ENCODE measurements around the gene INSRR. TPM values are rescaled to one million over a fixed set of nuclear protein-coding genes. Genes with fewer than 3 reads are reported as not detected.
A peak's percentile ranks its signal among the peaks of the same experiment; 100 is the strongest.

Gene INSRR
- total RNA-seq, 1 experiment from 2014 or later: not detected

DNA sequence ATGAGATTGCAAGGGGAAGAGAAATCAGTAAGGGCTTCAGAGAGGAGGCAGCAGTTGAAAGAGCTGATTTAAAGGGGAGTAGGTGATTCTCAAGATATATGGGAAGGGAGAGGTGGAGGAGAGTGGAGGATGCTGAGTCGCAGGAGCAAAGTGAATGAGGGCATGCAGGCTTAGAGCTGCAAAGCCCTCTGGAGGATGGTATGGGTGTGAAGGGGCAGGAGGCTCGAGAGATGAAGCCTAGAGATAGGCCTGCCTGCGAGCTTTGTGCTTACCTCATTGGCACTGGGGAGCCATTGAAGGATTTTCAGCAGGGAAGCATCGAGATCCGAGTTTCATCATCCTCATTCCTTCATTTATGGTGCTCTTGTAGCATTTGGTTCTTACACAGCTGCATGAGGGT is 26.5 kb downstream of the INSRR start:
- DNase-seq (ENCODE audit: low read depth): no peak

- no peak for DNase-seq (ENCODE audit: low read depth)
Measured at GRCh38 chr1:156828400-156829124, 30.4 kb downstream of the INSRR start.

DNA sequence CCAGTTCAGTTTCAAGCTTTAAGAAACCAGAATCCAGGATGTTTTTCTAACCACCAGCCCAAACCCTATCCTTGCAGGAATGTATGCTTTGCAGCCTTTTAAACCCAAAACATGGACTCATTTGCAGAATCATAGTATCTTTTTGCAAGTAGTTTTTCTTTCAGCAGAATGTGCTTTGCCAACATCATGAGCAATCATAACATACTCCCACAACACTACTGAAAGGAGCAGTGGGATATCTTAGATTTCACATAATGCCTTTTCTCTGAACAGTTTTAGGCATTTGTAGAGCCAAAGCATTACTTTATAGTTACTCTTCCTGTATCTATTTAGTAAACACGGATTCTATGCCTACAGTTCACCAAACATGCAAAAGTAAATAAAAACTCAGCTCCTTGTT is 32.3 kb downstream of the INSRR start:
- DNase-seq (ENCODE audit: low read depth): no peak

DNA sequence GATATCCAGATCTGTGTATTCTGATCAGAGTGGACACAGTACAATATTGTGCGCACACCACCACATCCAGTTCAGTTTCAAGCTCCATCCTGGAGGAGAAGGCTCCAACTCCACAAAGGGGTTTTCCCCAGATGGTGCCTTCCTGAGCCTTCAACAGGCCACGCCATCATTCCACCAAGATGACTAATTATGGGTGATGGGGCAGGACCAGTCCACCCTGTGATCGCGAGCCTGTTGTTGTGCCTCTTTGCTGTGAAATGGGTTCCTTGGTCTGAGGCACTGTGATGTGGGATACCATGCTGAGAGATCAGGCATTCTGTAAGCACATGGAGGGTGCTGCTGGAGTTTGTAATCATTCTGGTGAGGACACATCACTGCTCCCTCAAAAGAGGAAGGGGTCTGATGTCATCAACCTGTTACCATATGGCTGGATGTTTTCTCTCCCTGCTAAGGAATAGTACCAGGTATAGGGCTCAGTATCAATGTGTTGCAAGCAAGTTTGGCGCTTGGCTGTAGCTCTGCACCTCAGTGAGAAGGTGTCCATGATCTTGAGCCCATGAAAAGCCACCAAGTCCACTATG is 35.6 kb downstream of the INSRR start:
- DNase-seq (ENCODE audit: low read depth): peak; percentile 24

- DNase-seq (ENCODE audit: low read depth): no peak
Measured at GRCh38 chr1:156822680-156823079, 36.2 kb downstream of the INSRR start.

DNA sequence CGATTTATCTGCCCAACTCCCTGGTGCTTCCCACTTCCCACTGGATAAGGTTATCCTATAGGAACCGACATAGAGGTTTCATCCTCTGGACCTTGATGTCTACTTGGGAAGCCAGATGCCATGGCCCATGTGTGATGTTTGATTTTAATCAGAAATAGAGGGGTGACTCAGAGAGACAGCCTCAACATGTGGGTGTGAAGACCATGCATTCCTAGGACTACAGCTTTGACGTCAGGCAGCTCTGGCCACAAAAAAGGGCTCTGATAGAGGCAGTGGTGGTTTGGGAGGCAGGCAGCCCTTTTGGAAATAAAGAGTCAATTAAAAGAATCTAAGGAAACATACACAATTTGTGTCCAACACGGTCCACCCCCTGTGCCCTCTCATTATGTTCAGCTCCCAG is 37.1 kb downstream of the INSRR start:
- DNase-seq (ENCODE audit: low read depth): peak; percentile 51

DNA sequence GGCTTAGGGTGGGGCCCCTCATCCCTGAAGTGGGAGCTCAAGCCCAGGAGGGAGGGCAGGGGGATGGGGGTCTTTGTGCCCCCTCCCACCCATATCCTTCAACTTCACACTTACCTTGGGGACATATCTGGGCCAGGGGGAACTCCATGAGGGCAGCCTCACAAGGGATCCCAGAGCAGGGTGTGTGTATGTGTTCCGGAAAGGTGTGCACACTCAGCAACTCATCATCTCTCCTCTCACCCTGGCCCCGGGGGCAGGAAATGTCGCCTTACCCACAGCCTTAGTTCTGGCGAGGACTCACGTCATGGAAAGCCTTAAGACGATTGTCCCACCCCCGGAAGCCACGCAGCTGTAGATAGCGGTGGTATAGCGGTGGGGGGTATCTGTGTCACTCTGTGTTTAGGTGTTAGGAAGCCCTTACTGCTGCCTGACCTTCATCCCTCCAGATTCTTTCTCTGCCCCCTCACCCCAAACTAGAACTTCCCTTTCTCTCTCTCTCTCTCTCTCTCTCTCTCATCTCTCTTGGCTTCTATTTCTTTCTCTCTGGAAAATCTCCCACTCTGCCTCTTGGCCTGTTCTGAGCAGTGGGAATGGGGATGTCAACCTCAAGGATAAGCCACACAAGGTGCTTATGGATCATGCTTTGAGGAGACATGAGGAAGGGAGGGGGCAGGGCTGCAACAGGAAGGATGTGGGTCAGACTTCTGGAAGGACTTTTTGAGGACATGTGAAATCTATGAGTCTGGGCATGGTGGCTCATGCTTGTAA is 42.2 kb downstream of the INSRR start, which contains the start of gene SH2D2A:
Gene SH2D2A, minus strand, starts transcription at position 288 of the 768 bp plus-strand sequence. Its CDS starts 140 bp downstream, at position 148.
- peak; percentile 87 for DNase-seq (ENCODE audit: low read depth)

GRCh38 chr1:156815961-156816422 is 42.9 kb downstream of the INSRR start:
- no peak for DNase-seq (ENCODE audit: low read depth)

DNA sequence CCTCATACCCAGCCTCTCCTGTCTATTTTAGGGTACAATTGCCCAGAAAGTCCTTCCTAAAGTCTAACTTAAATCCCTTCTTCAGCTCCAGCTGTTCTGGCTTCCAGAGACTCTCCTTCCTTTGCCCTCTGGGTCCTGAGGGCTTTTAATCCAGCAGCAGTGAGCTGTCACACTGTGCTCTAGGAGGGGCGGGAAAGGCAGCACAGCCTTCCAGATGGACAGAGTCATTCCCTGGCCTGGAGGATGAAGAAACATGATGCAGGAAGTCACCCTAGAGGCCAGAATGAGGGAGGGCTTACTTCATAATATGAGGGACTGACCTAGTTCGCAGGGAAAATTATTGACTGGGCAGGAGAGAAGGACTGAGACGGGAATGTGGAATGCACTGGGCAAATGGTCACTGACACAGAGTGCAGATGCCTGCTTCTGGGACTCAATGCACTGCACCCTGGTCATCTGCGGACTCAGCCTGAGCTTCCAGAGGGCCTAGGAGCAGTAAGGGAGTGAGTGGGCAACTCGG is 43.5 kb downstream of the INSRR start:
- DNase-seq (ENCODE audit: low read depth): peak; percentile 78

DNA sequence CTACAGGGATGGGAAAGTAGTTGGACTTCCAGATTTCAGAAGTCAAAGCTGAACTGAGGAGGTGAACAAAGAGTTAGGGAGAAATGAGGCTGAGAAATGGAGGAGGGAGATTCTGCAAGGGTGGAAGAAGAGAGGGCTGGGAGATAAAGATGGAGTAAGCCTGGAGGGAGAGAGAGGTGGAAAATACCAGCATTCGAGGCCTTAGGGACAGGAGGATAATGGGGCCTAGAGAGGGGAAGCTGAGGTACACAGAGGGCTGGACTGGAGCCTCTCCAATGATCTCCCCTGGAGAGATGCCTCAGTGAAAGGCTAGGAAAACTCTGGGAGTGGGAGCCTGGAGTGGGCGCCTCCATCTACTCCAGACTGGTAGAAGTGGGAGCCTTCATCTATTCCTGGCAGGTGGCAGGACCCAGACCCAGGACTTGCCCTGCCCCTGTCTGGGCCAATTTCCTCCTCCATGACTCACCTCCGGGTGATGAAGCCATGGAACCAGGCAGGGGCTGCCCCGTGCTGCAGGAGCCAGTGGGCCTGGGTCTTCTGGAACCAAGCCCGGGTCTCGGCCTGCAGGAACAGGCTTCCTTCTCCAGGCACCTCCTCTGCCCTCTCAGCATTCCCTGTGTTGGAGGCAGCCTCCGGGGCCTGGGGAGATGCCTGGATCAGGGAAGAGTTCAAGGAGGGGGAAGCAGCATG is 44.2 kb downstream of the INSRR start:
- DNase-seq (ENCODE audit: low read depth): no peak

GRCh38 chr1:156813750-156814570 is 45.0 kb downstream of the INSRR start:
- DNase-seq (ENCODE audit: low read depth): no peak

DNA sequence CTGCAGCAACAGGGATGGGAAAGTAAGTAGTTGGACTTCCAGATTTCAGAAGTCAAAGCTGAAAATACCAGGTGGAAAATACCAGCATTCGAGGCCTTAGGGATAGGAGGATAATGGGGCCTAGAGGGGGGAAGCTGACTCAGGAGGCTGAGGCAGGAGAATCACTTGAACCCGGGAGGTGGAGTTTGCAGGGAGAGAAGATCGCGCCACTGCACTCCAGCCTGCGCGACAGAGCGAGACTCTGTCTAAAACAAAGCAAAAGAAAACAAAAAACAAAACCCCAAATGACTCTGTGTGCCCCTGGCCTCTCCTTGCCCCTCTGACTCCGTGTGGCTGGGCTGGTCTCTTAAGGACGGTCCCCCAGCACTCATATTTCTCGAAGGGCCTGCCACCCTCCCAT is 45.6 kb downstream of the INSRR start:
- no peak for DNase-seq (ENCODE audit: low read depth)

DNA sequence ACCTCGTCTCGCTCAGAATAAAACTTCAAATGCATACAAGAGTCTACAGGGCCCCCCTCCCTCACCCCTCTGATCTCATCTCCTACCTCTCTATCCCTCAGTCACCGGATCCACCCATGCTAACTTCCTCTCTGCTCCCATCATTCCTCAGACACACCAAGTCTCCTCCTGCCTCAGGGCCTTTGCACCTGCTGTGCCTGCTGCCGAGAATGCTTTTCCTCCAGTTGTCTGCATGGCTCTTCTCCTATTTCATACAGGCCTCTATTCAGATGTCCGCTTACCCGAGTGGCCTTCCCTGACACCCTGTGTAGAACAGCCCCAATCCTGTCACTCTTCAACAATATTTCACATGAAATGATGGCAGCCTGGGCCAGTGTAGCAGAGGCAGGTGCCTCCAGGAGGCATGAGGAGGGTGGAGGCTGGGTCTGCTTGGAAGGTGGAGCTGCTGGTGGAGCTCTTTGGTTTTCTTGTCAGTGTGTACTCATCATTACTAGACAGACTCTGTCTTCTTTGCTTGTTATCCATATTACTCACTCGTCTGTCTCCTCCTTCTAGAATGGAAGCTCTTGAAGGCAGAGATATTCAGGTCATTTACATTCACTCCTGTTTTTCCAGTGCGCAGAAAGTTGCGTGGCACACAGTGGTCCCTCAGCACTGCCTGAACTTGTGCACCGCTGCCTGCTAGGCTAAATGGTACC is 46.5 kb downstream of the INSRR start:
- no peak for DNase-seq (ENCODE audit: low read depth)

GRCh38 chr1:156811168-156811567 is 47.7 kb downstream of the INSRR start:
- DNase-seq (ENCODE audit: low read depth): no peak

GRCh38 chr1:156809711-156810366 is 49.1 kb downstream of the INSRR start:
- no peak for DNase-seq (ENCODE audit: low read depth)

DNA sequence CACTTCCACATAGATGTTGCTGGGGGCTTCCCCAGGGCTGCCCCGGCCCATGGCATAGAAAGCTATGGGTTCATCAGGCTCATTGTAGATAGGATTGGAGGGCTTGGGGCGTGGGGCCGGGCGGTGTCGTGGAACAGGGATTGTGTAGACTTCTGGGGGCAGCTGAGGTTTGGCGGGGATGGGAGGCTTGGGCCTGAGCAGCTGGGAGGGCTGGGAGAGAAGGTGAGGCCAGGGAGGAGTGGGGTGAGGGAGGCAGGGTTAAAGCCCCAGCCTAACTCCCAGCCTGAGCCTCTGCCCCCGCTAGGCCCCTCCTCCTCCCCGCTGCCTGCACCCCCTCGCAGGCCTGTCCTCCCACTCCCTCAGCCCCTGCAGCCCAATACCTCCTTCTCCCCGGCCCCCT is 49.6 kb downstream of the INSRR start:
- DNase-seq (ENCODE audit: low read depth): no peak

DNA sequence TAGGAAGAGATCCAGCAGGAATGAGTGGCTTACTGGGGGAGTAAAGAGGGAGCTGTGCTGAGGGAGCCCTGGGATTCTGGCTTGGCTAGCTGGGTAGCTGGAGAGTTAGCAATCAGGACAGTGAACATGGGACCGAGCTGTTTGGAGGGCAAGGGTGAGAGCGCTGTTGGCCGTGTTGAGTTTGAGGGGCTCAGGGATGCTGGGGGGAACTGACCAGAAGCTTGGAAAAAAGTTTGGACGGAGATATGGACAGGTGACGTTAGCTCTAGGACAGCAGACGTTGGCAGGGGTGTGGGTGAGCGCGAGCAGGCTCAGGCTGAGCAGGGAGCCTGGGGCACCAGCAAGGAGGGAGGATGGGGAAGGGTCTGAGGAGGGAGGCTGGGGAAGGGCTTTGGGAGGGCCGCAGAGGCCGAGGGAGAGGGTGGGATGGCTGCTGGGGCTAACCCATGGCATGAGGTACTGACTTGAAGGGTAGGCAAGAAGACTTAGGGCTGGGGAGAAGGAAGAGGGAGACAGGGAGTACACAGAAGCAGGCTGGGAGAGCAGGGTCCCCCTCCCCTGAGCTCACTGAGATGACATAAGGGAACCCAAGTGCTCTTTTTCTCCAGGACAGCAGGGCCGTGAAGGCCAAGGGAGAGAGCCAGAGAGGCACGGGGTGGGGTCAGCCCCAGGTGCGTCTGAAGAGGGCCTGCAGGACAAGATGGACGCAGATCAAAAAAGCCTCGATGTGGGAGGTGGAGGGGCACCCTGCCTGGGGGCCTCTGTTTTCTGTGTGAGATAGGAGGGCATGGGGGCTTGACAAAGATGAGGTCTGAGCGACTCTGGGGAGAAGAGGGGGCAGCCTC is 50.5 kb downstream of the INSRR start:
- no peak for DNase-seq (ENCODE audit: low read depth)

DNA sequence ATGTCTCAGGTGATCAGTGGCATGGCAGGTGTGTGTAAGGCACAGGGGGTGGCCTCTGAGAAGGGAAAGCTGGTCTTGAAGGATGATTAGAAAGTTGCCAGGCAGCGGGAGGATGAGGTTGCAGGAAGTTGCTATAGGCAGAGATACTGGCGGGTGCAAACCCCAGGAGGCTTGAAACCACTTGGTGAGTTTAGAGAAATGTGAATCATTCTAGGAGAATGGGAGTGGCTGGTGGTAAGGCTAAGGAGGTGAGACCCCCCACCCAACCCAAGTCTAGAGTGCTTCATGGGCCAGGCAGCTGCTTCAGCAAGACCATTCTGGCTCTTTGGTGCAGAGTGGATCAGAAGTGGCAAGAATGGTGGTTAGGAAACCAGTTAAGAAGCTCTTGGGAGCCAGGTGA is 51.3 kb downstream of the INSRR start:
- DNase-seq (ENCODE audit: low read depth): no peak

Measured in M059J (cell line).